Astrocyte of the spinal cord (primary cell): Measurements from ENCODE around the gene PHPT1.
"Not testable (repeated sequence)": the region's sequence is repeated elsewhere in the genome, so short reads cannot be mapped to it uniquely, and the experiment has no call there.

Experiments
- DNase-seq: peaks from one replicate; pipeline ENCODE4 v3.0.0; 2011; ENCODE audit warnings: low read depth, low spot score
- H3K4me3 ChIP-seq: 2 replicates; pipeline ENCODE4 v1.5.1; 2011; ENCODE audit warnings: low read depth, mild to moderate bottlenecking, low read length, moderate library complexity
- in situ Hi-C: cut with HindIII; loops from 2 replicates; pipeline ENCODE4 v1.10.0; 2017; ENCODE audit warnings: low sequenced_read_pairs
- TF ChIP-seq, protein P1 (sequence below): IDR thresholded peaks from 2 replicates; pipeline ENCODE4 v1.5.1; 2012; ENCODE audit warnings: low read depth, mild to moderate bottlenecking, low read length, inconsistent platforms

PHPT1 gene

DNA sequence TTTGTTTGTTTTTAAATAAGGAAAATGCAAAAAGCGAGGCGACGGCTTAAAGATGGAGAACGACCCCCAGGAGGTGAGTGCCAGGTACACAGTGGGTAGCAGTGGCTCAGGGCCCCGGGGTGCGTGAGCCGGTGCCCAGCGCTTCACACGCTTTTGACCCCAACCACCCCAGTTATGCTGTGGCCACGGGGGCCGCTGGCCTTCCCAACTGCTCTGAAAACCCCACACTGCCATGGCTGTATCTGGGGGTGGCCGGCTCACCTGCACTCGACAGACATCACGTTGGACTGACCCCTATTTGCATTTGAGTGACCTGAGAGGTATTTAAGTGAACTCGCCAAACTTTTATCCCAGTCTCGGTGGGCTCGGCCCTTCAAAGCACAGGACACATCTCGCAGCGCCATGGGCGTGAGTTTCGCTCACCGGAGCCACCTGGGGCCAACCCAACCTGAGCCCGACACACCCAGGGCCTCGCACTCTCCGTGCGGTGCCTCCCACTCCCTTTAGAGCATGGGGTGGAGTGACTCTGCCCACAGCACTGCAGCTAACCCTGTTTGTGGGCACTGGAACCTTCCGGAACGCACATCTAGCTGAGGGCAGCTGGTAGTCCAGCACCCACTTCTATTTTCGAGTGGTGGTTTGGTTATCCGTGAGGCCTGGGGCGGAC lies 20.6 kb upstream of the PHPT1 start:
- in situ Hi-C loops = no loop called here
- DNase-seq = no peak
- TF ChIP-seq, protein P1, sequence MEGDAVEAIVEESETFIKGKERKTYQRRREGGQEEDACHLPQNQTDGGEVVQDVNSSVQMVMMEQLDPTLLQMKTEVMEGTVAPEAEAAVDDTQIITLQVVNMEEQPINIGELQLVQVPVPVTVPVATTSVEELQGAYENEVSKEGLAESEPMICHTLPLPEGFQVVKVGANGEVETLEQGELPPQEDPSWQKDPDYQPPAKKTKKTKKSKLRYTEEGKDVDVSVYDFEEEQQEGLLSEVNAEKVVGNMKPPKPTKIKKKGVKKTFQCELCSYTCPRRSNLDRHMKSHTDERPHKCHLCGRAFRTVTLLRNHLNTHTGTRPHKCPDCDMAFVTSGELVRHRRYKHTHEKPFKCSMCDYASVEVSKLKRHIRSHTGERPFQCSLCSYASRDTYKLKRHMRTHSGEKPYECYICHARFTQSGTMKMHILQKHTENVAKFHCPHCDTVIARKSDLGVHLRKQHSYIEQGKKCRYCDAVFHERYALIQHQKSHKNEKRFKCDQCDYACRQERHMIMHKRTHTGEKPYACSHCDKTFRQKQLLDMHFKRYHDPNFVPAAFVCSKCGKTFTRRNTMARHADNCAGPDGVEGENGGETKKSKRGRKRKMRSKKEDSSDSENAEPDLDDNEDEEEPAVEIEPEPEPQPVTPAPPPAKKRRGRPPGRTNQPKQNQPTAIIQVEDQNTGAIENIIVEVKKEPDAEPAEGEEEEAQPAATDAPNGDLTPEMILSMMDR = no peak
- no peak overlapping the region for H3K4me3 ChIP-seq

DNA sequence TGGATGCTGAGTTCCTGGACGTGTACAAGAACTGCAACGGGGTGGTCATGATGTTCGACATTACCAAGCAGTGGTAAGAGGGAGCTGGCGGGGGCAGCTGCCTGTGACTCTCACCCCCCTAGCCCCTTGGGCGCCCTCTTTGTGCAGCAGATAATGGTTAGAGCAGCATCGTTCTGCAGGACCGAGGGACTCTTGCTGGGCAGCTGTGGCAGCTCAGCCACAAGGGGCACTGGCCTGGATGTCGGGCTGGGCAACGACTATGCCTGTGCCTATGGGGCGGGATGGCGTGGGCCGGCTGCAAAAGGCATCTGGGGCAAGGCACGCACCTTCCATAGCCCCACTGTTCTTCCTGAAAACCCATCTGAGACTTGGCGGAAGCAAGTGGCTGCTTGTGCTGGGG lies 19.8 kb upstream of the PHPT1 start:
- TF ChIP-seq, protein P1 = no peak
- H3K4me3 ChIP-seq = no peak overlapping the region
- in situ Hi-C loops = no loop called here
- no peak for DNase-seq

DNA sequence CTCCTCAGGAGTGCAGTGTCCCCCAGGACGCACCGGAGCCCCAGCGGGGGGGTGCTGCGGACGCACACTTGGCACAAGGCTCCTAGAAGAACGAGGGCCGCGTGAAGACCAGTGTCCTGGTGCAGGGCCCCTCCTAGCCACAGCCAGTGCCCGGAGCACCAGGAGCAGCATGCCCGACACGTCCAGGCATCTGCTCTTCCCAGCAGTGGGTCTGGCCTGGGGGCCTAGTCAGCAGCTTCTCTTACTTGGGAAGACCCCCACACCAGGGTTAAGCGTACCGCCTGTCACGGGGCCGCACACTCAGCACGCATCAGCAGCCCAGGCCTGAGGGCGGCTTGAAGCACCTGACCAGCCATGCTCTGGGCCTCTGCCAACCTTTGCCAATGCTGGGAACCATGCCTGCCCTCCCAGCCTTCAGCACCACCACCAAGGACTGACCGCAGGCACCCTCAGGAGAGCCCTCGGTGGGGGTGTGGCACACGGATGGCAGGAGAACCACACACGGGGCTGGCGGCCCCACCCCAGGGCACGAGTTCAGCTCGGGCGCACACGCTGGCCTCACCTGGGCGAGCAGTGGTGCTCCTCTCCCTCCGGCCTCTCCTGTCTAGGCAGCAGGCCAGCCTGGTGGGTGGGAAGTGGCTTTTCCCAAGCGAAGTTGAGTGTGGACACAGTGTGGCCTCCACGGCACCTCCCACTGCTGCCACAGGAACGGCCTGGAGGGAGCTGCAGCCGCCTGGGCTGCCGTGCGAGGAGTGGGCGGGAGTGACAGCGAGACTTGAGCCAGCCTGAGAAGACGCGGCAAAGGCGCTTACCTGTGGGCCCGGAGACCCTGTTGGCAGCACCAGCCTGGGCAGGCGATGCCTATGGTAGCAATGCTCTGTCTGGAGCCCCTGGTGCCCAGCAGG lies 19.0 kb upstream of the PHPT1 start:
- in situ Hi-C loops = no loop called here
- TF ChIP-seq, protein P1 = no peak
- no peak for DNase-seq
- H3K4me3 ChIP-seq = no peak overlapping the region

DNA sequence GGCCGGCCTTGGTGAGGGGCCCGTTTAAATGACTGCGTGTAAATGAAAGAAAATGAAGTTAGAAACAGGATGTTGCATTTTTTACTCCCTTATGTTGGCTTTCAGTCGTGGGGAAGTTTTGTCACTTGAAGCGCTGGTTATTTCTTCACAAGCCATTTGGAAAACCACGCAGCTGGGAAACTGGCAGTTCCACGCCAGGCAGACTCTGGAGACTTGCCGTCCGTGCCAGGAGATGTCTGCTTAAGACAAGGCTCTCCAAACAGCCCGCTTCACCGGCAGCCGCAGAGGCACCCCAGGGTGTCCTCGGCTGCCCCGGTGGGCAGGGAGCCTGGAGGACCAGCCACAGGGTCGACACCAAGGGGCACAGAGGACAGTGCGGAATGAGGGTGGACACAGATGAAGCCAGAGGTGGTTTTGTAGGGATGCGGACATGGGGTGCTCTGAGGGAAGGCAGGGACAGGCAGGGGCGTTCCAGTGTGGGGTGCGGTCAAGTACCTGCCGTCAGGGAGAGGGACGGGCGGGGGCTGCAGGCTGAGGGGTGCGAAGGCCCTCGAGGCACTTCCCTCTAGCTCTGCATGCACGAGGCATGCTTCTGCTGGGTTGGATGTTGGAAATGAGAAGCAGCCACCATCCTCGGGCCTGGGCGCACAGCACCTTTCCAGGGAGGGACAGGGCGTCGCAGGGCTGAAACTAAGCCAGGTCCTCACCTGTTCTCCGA lies 18.0 kb upstream of the PHPT1 start:
- in situ Hi-C loops = no loop called here
- DNase-seq = no peak
- TF ChIP-seq, protein P1 = no peak
- no peak overlapping the region for H3K4me3 ChIP-seq

DNA sequence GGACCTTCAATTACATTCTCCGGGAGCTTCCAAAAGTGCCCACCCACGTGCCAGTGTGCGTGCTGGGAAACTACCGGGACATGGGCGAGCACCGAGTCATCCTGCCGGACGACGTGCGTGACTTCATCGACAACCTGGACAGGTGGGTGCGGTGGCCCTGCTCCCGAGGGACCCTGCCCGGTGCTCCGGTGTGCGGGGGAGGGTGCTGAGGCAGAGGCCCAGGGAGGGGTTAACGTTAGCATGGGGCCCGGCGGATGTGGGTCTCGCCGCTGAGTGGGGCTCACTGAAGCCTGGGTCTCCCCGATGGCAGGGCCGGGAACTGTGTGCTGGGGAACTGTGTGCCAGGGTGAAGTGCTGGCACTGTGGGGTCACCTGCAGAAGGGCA lies 17.5 kb upstream of the PHPT1 start:
- DNase-seq = no peak
- in situ Hi-C loops = no loop called here
- TF ChIP-seq, protein P1 = no peak
- H3K4me3 ChIP-seq = no peak overlapping the region

DNA sequence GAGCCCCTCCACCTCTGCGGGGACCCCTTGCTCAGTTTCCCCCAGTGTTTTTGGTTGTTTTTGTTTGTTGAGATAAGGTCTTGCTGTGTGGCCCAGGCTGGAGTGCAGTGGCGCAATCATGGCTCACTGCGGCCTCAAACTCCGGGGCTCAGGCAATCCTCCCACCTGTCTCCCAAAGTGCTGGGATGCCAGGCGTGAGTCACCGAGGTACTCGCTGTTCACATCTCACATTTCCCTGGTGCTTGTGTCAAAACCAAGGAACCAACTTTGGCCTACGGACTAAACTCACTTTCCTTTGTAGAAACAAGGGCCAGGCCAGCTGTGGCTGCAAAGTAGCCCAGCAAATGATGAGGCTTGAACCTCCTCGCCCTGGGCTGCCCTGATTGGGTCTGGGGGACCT lies 16.6 kb upstream of the PHPT1 start:
- TF ChIP-seq, protein P1 = no peak
- H3K4me3 ChIP-seq = no peak overlapping the region
- in situ Hi-C loops = no loop called here
- no peak for DNase-seq

DNA sequence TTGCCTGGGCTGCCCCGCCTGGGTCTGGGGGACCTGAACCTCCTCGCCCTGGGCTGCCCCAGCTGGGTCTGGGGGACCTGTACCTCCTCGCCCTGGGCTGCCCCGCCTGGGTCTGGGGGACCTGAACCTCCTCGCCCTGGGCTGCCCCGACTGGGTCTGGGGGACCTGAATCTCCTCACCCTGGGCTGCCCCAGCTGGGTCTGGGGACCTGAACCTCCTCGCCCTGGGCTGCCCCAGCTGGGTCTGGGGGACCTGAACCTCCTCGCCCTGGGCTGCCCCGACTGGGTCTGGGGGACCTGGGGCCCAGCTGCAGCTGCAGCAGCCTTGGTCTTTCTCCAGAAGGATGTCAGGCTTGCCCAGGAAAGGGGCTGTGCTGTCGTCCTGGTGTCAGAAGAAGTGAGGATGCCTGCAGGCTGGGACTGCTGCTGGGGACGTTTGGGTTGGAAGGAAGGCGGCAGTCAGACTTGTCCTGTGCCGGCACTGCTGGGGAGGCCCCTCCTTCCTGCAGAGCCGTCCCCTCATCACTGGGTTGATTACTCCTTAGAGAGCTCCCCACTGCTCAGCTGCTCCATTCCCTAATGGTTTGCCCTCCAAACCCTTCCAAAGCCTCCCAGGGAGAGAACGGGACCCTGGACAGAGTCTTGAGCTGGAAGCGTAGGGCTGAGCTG lies 15.7 kb upstream of the PHPT1 start:
- H3K4me3 ChIP-seq, DNase-seq, in situ Hi-C loops: not testable (repeated sequence)
